ENCODE measurements around the gene MEIS1. TPM values are rescaled to one million over a fixed set of nuclear protein-coding genes. Genes with fewer than 3 reads are reported as not detected.
A peak's percentile ranks its signal among the peaks of the same experiment; 100 is the strongest.

Gene MEIS1
- total RNA-seq, 4 donors from 2014 or later = 25.9 to 129 (median 28.8) TPM

DNA sequence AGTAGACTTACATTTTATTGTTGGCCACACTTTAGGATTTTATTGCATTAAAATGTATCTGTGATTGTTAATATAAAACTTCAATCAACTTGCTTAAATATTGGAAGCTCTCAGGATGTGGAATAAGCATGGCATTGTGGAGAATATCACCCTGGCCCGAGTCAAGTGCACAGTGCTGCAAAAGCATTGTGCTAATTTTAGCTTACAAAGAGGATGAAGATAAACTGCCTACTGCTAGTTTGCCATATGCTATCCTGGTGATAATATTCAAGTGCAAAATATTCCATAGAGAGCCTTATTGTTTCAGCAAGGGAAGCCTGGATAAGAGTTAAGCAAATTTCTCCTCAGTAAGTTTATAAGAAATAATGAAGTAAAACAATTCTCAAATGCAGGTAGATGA lies 54.5 kb downstream of the MEIS1 start:
- H3K27me3 ChIP-seq = peaks cover 3% of the 10 kb centered on the region
- no peak overlapping the region for H3K4me3 ChIP-seq
- no peaks in the 10 kb centered on the region for H3K9me3 ChIP-seq
- TF ChIP-seq, protein P1, sequence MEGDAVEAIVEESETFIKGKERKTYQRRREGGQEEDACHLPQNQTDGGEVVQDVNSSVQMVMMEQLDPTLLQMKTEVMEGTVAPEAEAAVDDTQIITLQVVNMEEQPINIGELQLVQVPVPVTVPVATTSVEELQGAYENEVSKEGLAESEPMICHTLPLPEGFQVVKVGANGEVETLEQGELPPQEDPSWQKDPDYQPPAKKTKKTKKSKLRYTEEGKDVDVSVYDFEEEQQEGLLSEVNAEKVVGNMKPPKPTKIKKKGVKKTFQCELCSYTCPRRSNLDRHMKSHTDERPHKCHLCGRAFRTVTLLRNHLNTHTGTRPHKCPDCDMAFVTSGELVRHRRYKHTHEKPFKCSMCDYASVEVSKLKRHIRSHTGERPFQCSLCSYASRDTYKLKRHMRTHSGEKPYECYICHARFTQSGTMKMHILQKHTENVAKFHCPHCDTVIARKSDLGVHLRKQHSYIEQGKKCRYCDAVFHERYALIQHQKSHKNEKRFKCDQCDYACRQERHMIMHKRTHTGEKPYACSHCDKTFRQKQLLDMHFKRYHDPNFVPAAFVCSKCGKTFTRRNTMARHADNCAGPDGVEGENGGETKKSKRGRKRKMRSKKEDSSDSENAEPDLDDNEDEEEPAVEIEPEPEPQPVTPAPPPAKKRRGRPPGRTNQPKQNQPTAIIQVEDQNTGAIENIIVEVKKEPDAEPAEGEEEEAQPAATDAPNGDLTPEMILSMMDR (IDR thresholded peaks at IDR 0.05) = no peak
- no peak for TF ChIP-seq EP300 (IDR thresholded peaks at IDR 0.05; ENCODE audit: low read depth)
- TF ChIP-seq POLR2A (IDR thresholded peaks at IDR 0.05) = no peak
- TF ChIP-seq POLR2AphosphoS5 (IDR thresholded peaks at IDR 0.05) = no peak
- 0 to 12% methylated on average over 1 of the region's 1 CpG for WGBS, 2 donors (ENCODE audit: low coverage in 1 of 2)
- in situ Hi-C loops (cut with MboI; ENCODE audit: low pct_ligation_motif_present in 1 of 4, low pct_unique_long_range_greater_than_20kb in 1 of 4, low sequenced_read_pairs in 3 of 4) (no loop called here), intact Hi-C loops (cut with DNase I; ENCODE audit: low total_unique reads) (no loop called here)
- H3K4me1 ChIP-seq = peaks cover 14 to 52% (median 17%) of the 10 kb centered on the region in 4 donors
- no peaks in the 10 kb centered on the region for H3K36me3 ChIP-seq
- H3K27ac ChIP-seq = no peak overlapping the region
- DNase-seq = no peak

DNA sequence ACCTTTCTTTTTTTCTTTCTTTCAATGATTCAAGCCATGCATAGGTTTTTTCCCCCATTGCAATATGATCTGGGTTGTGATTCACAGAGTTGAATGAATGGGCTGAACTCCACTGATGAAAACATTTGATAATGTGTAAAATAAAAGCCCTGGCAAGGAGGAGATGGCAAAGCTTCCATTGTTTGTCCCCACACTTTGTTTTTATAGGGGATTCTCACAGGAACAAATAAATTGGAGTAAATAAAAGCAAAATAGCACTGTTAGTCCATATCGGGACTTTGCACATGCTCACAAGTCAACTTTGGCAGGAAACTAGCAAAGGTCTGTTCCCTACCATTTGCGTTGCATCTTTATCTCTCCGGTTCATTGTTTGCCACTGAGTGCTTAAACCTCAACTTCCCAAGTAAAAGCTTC lies 55.7 kb downstream of the MEIS1 start:
- Histone ChIP-seq H3K4me3 (no peak overlapping the region), H3K4me1 (peaks cover 17 to 61% (median 23%) of the 10 kb centered on the region in 4 donors), H3K27ac (peak overlapping the region in 1 of 4 donors; percentile 44), H3K36me3 (no peaks in the 10 kb centered on the region), H3K9me3 (no peaks in the 10 kb centered on the region), H3K27me3 (peaks cover 3% of the 10 kb centered on the region)
- WGBS, 2 donors (ENCODE audit: low coverage in 1 of 2) = 55 to 59% methylated on average over 3 of the region's 3 CpGs
- no peak for DNase-seq
- in situ Hi-C loops (cut with MboI; ENCODE audit: low pct_ligation_motif_present in 1 of 4, low pct_unique_long_range_greater_than_20kb in 1 of 4, low sequenced_read_pairs in 3 of 4) = no loop called here
- intact Hi-C loops (cut with DNase I; ENCODE audit: low total_unique reads) = no loop called here
- TF ChIP-seq POLR2AphosphoS5 (IDR thresholded peaks at IDR 0.05) (no peak), EP300 (IDR thresholded peaks at IDR 0.05; ENCODE audit: low read depth) (no peak), POLR2A (IDR thresholded peaks at IDR 0.05) (no peak)
- TF ChIP-seq, protein P1 (IDR thresholded peaks at IDR 0.05) = no peak

DNA sequence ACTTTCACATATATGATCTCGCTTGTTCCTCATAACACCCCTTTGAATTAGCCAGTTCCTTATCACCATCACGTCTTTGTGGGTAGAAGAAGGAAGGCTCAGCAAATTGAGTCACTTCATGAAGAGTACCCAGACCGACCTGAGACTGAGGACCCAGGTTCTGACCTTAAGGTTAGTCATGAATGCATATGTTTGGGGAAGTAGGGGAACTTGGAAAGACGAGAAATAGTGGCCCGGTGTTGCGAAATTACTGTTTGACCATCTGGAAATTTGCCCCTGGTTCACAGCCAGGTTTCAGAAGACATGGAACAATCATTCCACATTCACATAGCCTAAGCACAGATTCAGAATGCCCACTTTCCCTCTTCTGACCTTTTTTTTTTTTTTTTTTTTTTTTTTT lies 59.8 kb downstream of the MEIS1 start:
- no peaks in the 10 kb centered on the region for H3K36me3 ChIP-seq
- in situ Hi-C loops (cut with MboI; ENCODE audit: low pct_ligation_motif_present in 1 of 4, low pct_unique_long_range_greater_than_20kb in 1 of 4, low sequenced_read_pairs in 3 of 4) (no loop called here), intact Hi-C loops (cut with DNase I; ENCODE audit: low total_unique reads) (no loop called here)
- no peak overlapping the region for H3K4me3 ChIP-seq
- DNase-seq = peak; percentile 48
- H3K27me3 ChIP-seq = no peaks in the 10 kb centered on the region
- H3K4me1 ChIP-seq = peaks cover 12 to 75% (median 27%) of the 10 kb centered on the region in 4 donors
- TF ChIP-seq POLR2AphosphoS5 (IDR thresholded peaks at IDR 0.05) = peak in 2 of 3 donors; percentile 15 to 29
- TF ChIP-seq, protein P1 (IDR thresholded peaks at IDR 0.05) = no peak
- peak overlapping the region; percentile 41 to 74 (median 57) for H3K27ac ChIP-seq
- WGBS, 2 donors (ENCODE audit: low coverage in 1 of 2) = 38 to 41% methylated on average over 5 to 6 of the region's 6 CpGs
- no peaks in the 10 kb centered on the region for H3K9me3 ChIP-seq

DNA sequence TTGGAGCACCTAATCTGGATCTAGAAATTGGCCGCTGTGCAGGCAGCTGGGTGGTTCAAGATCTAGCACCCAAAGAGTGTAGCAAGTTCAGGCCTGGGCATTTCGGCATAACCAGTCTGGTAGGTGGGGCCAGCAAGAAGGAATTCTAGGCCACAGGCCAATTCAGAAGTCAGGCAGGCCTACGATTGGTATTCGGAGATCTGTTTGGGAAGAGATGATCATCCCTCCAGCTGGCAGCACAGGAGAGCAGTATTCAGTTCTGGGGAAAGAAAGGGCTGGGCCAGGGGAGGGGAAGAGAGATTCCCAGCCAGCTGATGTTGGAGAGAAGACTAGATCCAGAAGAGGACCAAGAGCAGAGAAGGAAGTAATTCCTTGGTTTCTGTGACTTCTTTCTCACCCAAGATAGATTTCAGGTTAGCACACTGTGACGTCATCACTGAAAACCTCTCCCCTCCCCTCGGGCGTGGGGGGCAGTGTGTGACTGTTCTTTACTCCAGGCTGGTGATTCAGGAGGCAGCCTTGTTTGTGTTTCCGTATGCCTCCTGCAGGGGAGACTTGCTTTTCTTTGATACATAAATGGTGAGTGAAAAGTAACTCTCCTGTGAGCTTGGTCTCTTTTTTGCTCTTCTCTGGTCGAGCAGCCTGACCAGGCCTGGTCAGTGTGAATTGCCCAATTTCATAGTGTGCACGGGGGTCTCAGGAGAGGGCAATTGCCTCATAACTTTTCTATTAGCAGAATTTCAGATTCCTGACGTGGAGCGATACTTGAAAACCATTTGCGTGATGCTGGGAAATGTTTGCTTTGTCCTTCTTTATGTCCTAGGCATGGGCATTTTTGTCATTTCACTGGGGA lies 61.1 kb downstream of the MEIS1 start:
- peak in 1 of 3 donors; percentile 4 for TF ChIP-seq POLR2AphosphoS5 (IDR thresholded peaks at IDR 0.05)
- TF ChIP-seq POLR2A (IDR thresholded peaks at IDR 0.05) = no peak
- Histone ChIP-seq H3K4me1 (peaks cover 7 to 64% (median 25%) of the 10 kb centered on the region in 4 donors), H3K27me3 (no peaks in the 10 kb centered on the region), H3K27ac (peak overlapping the region; percentile 37 to 74 (median 48)), H3K9me3 (no peaks in the 10 kb centered on the region), H3K36me3 (no peaks in the 10 kb centered on the region), H3K4me3 (no peak overlapping the region)
- intact Hi-C loops (cut with DNase I; ENCODE audit: low total_unique reads) (no loop called here), in situ Hi-C loops (cut with MboI; ENCODE audit: low pct_ligation_motif_present in 1 of 4, low pct_unique_long_range_greater_than_20kb in 1 of 4, low sequenced_read_pairs in 3 of 4) (no loop called here)
- 48 to 49% methylated on average over 2 to 13 of the region's 13 CpGs for WGBS, 2 donors (ENCODE audit: low coverage in 1 of 2)
- no peak for DNase-seq

All from transverse colon (tissue), 4 donors.